ENCODE measurements around the gene ACAP2.

GRCh38 chr3:195475614-195476013, 32.8 kb upstream of the ACAP2 start:
- TF ChIP-seq, protein P1, sequence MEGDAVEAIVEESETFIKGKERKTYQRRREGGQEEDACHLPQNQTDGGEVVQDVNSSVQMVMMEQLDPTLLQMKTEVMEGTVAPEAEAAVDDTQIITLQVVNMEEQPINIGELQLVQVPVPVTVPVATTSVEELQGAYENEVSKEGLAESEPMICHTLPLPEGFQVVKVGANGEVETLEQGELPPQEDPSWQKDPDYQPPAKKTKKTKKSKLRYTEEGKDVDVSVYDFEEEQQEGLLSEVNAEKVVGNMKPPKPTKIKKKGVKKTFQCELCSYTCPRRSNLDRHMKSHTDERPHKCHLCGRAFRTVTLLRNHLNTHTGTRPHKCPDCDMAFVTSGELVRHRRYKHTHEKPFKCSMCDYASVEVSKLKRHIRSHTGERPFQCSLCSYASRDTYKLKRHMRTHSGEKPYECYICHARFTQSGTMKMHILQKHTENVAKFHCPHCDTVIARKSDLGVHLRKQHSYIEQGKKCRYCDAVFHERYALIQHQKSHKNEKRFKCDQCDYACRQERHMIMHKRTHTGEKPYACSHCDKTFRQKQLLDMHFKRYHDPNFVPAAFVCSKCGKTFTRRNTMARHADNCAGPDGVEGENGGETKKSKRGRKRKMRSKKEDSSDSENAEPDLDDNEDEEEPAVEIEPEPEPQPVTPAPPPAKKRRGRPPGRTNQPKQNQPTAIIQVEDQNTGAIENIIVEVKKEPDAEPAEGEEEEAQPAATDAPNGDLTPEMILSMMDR (IDR thresholded peaks at IDR 0.05) = no peak
- TF ChIP-seq POLR2A (IDR thresholded peaks at IDR 0.05) (no peak), EP300 (IDR thresholded peaks at IDR 0.05) (no peak)

Measured in tibial nerve (tissue), 4 donors.